ENCODE data around the gene MTAP. TPM values are rescaled to one million over a fixed set of nuclear protein-coding genes. Genes with fewer than 3 reads are reported as not detected.

MTAP gene
- total and polyA plus RNA-seq, 9 of the 15 experiments (the other 6 are each of a cell fraction or from before 2014, with no cell fraction given), result 0.07 TPM; not detected in 8

GRCh38 chr9:21902136-21902535 lies 99.7 kb downstream of the MTAP start:
- Histone ChIP-seq H3K27me3 (ENCODE audit: control insufficient read depth in 2 of 2, insufficient read depth in 2 of 2, low read length in 2 of 2) (no peaks in the 10 kb centered on the region), H4K20me1 (replicated peaks; ENCODE audit: control insufficient read depth, insufficient read depth, low read length) (no peaks in the 10 kb centered on the region), H3K79me2 (ENCODE audit: control insufficient read depth, insufficient read depth, low read length) (no peaks in the 10 kb centered on the region), H2AFZ (ENCODE audit: low read depth, low read length) (no peak overlapping the region), H3K9ac (ENCODE audit: insufficient read depth in 1 of 2, low read depth in 2 of 2, low read length in 2 of 2) (no peak overlapping the region), H3K36me3 (ENCODE audit: control insufficient read depth, insufficient read depth, low read length) (no peaks in the 10 kb centered on the region), H3K4me3 (no peak overlapping the region), H3K9me1 (ENCODE audit: control insufficient read depth, insufficient read depth, low read length) (no peaks in the 10 kb centered on the region), H3K4me1 (replicated peaks in 1 of 2; ENCODE audit: control insufficient read depth in 2 of 2, insufficient read depth in 2 of 2, low read length in 2 of 2) (no peaks in the 10 kb centered on the region), H3K9me3 (replicated peaks; ENCODE audit: control insufficient read depth, insufficient read depth, low read depth, low read length) (no peaks in the 10 kb centered on the region), H3K4me2 (ENCODE audit: insufficient read depth, low read length) (no peak overlapping the region), H3K27ac (ENCODE audit: extremely low read depth, low read depth, low read length) (no peak overlapping the region)
- BruUV-seq (replicated peaks), result no TSS peak
- ATAC-seq (no peak), DNase-seq (ENCODE audit: extremely low read depth in 1 of 4, low spot score in 3 of 4) (no peak), FAIRE-seq (no peak)
- intact Hi-C loops (cut with micrococcal nuclease) (no loop called here), in situ Hi-C loops (cut with MboI) (no loop called here)
- CTCF ChIA-PET (ENCODE audit: low intra/inter-chr PET ratio), result no interaction called here
- POLR2A ChIA-PET, result no interaction called here
- no CpG with 5 or more reads among the region's 1 CpG for WGBS (ENCODE audit: insufficient coverage, low coverage, missing lambda C conversion rate)
- no peak for TF ChIP-seq ZNF174 (CRISPR knock-in tag; IDR thresholded peaks at IDR 0.05)
- no peak for TF ChIP-seq ZNF592 (IDR thresholded peaks at IDR 0.05)
- no peak for TF ChIP-seq ZHX1 (conservative IDR thresholded peaks at IDR 0.05; ENCODE audit: low read length)
- TF ChIP-seq ATF7 (IDR thresholded peaks at IDR 0.05), result no peak
- TF ChIP-seq ZNF696 (CRISPR knock-in tag; conservative IDR thresholded peaks at IDR 0.05), result no peak
- TF ChIP-seq SMARCC2 (IDR thresholded peaks at IDR 0.05; ENCODE audit: low read depth), result no peak
- no peak for TF ChIP-seq ARID4B (CRISPR knock-in tag; IDR thresholded peaks at IDR 0.05)
- TF ChIP-seq ZNF143 (CRISPR knock-in tag; IDR thresholded peaks at IDR 0.05), result no peak
- TF ChIP-seq MBD2 (IDR thresholded peaks at IDR 0.05; ENCODE audit: borderline replicate concordance, low read depth), result no peak
- no peak for TF ChIP-seq ZNF586 (CRISPR knock-in tag; conservative IDR thresholded peaks at IDR 0.05)
- TF ChIP-seq CGGBP1 (CRISPR knock-in tag; IDR thresholded peaks at IDR 0.05), result no peak
- TF ChIP-seq MYNN (IDR thresholded peaks at IDR 0.05), result no peak
- no peak for TF ChIP-seq MYNN (CRISPR knock-in tag; IDR thresholded peaks at IDR 0.05)
